Stimulated activated CD8-positive, alpha-beta memory T cell treated with anti-CD3 and anti-CD28 coated beads, Interleukin-15, amount 100 ng/mL, for 4 hours (primary cell): ENCODE measurements around the gene INPP5K.
"Not testable (repeated sequence)": the region's sequence is repeated elsewhere in the genome, so short reads cannot be mapped to it uniquely, and the experiment has no call there.

Experiments
- DNase-seq, 2 donors: peaks; one replicate each; pipeline ENCODE4 v3.0.0-alpha.2; 2020; ENCODE audit warnings: low read depth in 2 of 2

INPP5K gene

DNA sequence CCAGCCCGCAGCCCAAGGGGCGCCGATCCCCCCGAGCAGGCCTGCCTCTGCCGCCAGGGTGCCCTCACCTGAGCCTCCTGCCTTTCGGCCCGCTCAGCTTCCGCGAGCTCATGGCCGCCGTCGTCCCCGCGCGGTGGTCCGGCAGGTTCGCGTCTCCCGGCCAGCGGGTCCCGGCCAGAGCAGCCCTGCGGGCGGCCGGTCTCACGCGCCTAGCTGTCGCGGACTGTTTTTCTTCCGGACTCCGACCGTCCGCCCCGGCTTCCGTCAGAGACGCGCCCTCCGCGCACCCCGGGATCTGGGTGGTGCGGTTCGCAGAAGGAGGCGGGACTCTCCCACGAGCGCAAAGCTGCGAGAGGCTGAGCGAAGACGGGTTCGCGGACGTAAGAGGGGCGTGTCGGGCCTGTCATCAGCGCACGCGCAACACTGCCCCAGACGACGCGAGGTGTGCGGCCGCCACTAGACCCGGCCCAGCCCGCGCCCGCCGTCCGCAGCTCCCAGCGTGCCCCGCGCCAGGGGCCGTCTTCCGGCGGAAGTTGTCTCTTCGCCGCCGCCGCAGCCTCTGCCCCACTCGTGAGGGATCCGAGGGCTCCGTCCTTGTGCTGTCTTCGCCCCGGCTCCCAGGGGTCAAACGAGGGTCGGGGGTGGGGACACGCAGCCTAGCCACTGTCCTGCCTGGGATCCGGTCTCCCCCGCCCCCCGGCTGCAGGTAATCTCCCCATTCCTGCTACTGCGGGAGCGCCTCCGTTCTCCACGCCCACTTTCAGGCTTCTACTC lies at the start of gene INPP5K:
Gene INPP5K (minus strand): TSS at position 225 of the 774 bp plus-strand sequence. CDS start 113 bp downstream, at position 112.
- peak; percentile 94 to 97 for DNase-seq

DNA sequence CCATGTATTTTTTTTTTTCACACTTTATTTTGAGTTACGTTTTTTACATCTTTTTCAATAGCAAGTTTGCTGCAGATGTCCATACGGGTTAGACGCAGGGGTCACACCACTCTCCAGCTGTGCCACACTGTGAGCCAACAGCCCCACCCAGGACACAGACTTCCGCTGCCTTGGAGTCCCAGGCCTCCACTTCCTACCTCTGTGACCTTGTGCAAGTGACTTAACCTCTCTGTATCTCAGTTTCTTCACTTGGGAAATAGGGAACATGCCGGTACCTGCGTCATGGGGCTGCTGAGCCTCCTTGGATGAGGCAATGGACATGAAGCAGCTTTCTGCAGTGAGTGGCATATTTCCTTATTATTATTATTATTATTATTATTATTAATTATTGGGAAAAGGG lies 49.5 kb upstream of the INPP5K start:
- DNase-seq: no peak

DNA sequence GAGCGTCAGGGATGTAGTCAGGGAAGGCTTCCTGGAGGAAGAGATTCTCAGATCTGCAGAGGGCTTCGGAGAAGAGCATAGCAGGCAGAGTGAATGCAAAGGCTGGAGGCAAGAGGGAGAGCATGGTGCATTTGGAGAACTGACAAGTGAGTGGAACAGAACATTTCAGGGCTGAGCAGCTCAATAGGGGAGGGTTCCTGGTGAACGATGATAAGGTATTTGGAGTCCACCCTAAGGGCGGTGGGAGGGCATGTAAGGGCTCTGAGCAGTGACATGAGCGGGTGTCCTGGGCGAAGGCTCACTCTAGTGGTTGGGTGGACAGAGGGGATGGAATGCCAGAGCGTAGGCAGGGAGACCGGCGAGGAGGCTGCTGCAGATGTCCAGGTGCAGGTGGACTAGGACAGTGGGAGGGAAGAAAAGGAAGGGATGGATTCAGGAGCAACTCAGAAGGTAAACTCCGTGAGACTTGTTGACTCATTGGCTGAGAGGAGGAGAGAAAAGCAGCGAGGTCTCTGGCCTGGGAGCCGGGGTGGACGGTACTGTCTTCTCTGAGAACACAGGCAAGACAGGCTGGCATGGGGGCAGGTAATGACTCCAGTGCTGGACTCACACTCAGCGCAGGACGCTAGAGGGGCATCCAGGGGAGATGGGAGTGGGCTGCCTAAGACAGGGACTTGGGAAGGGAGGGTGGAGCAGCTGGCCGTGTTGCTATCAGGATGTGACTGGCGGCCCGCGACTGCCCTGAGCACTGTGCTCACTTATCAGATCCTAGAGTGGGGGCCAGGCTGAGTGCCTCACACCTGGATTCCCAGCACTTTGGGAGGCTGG lies 47.6 kb upstream of the INPP5K start:
- DNase-seq: no peak

DNA sequence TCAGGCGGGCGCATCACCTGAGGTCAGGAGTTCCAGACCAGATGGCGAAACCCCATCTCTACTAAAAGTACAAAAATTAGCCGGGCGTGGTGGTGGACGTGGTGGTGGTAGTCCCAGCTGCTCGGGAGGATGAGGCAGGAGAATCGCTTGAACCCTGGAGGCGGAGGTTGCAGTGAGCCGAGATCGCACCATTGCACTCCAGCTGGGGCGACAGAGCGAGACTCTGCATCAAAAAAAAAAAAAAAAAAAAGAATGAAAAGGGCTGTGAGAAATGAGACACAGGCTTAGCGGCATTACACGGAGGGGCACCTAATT lies 47.0 kb upstream of the INPP5K start:
- DNase-seq: not testable (repeated sequence)

DNA sequence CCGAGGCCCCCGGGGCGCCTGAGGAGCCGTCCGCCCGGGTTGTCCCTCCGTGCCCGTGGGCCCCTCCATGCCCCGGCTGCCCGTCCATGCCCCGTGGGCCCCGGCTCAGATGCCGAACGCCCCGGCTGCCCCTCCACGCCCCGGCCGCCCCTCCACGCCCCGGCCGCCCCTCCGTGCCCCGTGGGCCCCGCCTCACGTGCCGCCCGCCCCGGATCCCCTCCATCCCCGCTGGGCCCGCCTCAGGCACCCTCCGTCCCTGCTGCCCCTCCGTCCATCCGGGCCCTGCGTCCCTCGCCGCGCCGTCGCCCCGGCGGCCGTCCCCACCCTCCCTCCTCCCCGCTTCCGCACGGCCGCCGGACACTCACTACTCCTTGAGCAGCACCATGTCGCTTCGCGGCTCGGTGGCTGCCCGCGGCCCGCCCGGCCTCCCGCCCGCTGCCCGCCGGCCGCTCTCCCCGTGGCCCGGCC lies 45.8 kb upstream of the INPP5K start:
- no peak for DNase-seq

DNA sequence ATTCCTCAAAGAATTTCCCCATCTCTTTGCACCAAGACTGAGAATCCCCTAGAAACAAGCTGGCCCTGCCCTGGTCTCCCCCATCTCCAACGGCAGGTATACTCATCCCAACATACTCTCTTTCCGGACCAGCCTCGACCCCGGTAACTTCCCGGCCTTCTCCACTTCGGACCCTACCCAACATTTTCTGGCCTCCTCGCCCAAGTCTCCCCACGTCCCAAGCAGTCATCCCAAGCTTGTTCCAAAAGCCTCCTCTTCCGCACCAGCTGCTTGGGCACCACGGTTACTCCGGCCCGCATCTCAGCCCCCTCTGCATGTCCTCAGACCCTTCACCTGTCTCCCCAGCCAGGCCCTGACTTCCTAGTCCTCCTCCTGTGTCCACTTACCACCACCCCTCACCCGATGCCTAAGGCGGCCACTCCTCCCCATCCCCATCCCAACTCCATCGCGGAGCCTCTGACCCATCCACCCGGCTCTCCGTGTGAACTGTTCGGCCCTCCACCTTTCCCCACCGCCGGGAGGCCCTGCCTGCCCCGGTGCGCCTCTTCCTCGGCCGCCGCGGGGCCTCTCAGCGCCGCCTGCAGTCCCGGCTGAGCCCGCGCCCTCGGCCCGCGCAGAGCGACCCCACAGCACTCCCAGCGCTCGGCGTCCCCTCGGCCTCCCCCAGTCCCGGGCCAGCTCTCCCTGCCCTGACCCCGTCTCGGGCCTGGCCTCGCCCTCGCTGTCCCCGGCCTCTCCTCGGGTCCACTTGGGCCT lies 45.2 kb upstream of the INPP5K start:
- no peak for DNase-seq

DNA sequence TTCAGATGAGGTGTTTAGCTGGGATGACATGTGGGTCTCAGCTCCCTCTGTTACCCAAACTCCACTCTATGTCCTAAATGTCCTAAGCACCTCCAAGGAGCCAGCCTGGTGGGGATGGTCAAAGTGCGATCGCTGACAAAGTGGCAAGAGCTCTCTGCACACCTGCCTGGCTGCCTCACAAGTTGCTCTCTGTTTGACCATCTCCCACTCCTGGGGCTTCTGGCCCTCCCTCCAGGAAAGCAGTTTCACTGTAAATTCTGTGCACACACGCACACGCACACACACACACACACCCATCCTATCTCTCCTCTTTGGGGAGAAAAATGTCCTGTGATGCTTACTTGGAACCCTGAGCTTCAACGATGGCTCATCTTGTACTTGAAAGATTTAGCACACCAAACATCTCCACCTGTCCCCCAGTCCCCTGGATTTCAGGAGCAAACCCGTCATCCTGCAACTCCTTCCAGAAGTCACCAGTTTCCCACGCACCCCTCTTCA lies 44.5 kb upstream of the INPP5K start:
- DNase-seq: no peak

DNA sequence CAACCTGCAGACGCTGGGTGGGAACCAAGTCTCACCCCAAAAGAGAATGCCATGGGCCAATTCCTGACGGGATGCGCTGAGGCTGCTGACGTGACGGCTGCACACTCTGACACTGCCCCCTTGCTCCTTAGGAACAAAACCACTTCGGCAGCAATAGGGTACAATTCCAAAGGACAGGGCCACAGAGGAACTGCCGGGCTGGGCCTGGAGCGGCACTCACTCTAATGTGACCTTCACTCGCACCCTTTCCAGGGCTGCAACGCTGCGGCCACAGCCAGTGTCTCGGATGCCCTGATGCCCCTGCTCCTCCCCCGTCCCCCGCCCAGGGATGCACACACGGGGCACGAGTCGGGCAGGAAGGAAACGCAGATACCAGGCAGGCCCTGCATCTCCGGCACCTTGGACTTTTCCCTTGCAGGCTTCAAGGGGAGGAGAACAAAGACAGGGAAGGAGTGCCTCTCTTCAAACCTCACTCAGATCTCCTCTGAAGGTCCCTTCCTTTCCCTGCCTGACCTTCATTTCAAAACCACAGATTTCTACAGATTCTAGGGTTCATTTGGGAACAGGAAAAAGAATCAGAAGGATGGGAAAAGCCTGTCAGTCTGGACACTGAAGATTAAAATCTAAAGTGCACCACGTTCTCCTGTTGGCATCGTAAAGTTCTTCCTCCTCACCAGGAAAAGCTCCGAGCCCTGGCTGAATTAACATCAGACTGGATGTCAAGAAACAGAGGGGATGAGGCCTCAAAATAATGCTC lies 43.9 kb upstream of the INPP5K start:
- no peak for DNase-seq

DNA sequence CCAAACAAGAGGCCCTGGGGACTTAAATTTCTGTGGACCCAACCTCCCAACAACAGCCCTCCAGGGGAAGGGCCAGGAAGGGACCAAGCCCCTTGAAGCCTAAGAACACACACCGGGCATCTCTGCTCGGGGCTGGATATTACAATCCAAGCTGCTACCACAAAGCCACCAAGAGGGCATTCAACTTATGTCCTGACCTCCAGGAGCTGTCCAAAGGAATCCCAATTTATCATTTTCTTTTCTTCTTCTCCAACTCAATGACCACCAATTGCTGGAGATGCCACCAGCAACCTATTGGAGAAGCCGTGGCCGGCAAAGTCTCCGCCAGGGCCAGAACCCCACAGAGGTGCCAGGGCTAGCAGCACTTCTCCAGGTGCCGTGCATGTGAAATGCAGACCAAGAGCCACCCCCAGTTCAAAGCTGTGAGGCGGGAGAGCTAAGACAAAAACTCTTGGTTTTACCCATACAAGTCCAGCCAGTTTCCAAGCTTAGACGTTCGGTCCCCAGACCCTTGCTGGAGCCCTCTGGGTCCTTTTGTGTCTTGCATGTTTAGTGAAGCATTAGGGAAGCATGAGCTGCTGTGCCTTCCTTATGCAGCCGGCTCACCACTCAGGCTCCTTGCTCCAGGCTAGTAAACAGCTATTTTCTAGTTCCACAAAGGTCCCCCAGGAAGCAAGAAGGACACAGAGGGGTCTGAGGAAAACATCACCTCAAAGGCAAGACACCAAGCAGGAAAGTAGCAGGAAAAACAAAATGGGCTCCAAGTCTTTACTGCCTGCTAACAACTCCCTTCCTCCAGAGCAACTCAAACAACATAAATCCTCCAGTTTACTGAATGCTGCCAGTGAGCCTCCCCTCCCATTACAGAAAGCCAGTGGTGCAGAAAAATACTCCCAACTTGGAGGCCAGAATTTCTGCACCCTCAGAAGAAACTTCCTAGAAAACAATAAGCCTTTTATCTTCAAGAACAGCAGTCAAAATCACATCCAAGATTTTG lies 42.9 kb upstream of the INPP5K start:
- no peak for DNase-seq

DNA sequence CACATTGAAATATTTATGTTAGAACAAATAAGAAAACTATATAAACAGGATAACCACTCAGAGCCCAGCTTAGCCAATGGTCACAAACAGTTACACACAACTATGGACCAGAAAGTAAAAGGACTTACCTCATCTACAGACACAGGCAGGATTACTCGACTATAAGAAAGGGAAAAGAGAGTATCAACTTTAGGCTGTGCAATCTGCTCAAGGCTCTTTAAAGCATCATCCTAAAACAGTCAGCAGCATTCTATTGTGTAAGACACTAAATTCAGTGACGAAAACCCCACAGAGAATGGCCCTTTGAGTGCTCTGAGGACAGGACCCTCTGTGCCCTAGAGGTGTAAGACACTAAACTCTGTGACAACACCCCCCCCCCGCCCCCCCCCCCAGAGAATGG lies 42.0 kb upstream of the INPP5K start:
- no peak for DNase-seq

DNA sequence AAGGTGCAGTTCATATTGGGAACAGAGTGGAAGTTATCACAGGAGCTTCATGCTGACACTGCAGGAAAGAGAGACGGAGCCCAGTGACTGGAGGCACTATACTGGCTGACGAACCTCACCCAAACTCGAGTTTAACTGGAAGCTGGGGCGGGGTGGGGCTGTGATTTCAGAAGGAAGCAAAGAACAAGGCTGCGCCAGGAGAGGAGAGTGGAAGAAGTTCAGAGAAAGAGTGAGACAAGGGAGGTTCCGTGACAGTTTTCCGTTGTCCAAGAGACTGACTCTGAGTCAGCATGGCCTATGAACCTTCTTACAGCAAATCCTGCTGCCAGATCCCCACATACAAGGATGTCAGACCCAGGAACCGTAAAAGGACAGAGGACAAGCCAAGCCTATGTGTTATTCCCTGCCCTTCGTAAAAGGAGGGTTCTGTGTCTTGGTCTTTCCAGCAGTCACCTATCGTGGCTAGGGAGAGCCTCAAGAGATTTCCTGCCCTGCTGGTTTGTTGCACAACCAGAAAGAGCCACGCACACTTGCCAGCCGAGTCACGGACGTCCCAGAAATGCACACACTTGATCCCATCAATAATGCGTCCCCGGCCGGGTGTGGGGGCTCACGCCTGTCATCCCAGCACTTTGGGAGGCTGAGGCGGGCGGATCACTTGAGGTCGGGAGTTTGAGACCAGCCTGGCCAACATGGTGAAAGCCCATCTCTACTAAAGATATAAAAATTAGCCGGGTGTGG lies 41.1 kb upstream of the INPP5K start:
- no peak for DNase-seq

DNA sequence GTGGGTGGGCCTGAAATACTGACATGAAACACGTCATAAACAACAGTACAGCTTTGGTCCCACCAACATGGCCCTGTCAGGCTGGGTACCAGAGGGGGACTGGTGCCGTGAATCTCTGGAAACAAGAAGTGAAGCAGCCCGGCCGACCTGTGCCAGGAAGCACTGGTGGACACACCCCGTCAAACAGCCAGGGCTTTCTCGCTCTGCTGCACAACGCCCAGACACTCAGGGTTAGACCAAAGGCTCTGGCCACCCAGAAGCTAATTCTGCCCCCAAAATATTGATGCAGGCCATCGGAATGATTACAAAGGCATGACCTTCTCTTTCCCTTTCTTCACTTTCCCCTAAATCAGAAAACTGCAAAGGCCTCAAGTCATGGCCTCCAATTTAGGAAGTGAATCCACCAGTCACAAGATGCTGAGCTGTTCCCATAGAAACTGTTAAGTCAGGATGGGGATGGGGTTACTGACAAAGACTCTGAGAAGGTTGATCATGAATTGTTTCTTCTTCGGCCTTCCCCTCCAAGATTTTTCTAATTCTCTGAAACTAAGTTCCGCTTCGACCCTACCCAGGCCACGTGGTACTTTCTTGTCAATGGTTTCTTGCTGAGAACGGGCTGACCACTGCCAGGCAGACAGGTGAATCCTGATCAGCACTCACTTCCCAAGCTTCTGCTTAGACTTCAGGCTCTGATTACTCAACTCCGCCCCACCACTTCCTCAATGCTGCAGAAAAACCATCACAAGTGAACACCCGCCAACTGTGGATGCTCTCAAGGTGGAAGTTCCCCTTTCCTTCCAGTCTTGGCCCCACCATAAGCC lies 39.4 kb upstream of the INPP5K start:
- no peak for DNase-seq

DNA sequence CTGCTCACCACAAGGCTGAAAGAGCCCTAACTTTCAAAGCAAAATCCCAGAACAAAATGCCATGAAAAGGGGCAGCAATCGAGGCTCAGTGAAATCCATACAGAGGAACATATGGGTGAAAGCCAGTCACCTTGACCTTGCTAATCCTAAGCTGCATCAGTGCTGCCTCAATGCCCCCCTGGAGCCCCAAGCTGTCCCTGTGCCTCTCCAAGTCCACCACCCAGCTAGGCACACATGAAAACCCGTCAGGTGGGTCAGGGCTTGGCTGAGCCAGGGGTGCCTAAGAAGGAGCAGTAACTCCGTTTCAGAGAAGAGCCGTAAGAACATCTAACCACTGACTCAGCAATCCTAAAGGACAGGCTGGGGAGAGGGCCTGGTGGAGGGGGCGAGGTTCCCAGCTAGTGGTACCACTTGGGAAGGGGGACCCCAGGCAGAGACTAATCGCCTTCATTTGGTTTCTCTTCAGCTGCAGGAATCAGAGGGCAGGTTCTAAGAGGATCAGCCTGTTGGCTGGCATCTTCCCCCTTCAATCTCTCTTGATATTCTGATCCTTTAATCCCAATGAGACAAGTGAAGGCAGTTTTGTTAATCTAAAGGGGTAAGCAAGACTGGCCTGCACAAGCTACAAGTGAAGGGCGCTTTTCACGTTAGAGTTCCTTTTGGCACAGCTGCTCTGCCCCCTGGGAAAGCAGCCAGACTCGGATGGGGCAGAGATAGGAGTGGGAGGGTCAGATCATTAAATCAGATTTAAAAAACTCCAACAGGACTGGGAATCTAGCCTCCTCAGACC lies 38.5 kb upstream of the INPP5K start:
- no peak for DNase-seq

DNA sequence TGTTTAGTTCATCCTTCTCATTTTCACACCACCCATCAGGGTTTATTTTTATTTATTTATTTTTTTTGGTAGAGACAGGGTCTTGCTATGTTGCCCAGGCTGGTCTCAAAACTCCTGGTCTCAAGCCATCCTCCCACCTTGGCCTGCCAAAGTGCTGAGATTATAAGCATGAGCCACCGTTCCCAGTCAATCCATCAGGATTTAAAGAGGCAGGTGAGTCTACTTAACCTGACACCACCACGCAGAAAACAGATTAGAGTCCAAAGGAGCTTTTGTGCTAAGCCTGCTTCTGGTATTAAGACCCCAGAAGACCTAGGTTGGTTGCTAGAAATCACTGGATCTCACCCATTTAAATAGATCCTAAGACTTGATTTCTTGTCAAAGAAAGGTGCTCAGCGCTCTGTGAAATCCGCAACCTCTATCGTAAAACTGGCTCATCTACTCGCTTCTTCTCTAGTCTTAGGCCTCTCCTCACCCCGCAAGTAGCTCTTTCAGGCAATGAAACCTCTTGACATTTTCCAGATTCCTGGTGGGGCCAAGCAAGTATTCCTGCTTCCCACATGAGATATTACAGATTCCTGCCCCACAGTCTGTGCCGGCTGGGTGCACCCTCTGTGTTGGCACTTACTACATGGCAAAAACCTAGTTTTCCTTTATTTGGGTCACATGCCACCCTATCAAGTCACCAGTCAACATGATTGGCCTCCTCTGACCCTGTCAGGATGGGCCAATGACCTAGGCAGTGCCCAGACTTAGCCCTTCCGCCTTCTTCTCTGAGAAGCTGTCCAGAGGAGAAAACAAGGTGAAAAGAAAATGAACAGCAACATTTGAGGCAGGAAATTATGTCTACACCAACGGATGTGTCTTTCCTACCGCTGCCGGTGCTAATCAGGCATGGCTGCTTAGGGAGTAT lies 37.2 kb upstream of the INPP5K start:
- no peak for DNase-seq

DNA sequence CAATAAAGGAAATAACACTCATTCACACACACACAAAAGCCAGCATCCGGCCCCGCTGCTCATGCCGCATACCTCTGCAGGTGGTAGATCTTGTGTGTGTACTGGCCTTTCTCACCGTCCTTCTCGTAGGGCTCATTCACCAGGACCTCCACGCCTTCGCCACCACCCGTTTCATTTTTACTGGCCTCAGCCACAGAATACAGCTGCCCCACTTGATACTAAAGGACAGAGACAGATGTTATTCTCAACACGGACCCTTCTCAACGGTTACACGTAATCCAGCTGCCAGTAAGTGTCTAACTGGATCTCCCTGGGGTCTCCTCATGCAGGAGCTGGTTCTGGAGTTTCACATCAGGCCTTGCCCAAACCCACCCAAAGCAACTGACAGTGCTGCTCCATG lies 36.5 kb upstream of the INPP5K start:
- no peak for DNase-seq

DNA sequence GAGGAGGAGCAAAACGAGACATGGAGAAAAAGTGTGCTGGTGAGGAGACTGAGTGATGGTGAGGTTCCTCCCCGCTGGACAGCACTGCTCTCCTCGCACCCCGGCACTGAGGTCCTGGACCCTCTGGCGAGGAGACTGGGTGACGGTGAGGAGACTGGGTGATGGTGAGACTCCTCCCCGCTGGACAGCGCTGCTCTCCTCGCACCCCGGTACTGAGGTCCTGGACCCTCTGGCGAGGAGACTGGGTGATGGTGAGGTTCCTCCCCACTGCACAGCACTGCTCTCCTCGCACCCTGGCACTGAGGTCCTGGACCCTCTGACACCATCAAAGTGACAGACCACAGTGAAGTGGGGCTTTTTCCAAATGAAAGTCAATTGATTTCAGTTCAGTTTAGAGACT lies 35.3 kb upstream of the INPP5K start:
- no peak for DNase-seq

DNA sequence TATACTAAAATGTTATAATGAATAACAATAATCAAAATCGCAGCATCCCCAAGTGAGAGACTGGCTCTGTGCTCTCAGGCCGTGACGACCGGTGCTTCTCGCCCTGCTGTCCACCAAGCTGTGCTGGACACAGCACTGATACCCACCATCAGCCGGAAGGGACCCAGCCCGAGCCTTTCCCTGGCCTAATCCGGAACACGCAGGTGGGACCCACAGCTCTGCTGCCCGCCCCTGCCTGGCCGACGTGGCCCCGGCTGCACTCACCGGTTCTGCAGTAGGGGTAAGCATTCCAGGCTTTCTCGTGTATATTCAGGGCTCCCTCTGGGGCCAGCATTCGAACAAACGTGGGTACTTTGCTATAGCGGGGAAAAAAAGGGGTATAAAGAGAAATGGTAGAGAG lies 31.6 kb upstream of the INPP5K start:
- no peak for DNase-seq
